ENCODE measurements around the gene PDZD2.
"Not testable (repeated sequence)": the region's sequence is repeated elsewhere in the genome, so short reads cannot be mapped to it uniquely, and the experiment has no call there.

Gene PDZD2

DNA sequence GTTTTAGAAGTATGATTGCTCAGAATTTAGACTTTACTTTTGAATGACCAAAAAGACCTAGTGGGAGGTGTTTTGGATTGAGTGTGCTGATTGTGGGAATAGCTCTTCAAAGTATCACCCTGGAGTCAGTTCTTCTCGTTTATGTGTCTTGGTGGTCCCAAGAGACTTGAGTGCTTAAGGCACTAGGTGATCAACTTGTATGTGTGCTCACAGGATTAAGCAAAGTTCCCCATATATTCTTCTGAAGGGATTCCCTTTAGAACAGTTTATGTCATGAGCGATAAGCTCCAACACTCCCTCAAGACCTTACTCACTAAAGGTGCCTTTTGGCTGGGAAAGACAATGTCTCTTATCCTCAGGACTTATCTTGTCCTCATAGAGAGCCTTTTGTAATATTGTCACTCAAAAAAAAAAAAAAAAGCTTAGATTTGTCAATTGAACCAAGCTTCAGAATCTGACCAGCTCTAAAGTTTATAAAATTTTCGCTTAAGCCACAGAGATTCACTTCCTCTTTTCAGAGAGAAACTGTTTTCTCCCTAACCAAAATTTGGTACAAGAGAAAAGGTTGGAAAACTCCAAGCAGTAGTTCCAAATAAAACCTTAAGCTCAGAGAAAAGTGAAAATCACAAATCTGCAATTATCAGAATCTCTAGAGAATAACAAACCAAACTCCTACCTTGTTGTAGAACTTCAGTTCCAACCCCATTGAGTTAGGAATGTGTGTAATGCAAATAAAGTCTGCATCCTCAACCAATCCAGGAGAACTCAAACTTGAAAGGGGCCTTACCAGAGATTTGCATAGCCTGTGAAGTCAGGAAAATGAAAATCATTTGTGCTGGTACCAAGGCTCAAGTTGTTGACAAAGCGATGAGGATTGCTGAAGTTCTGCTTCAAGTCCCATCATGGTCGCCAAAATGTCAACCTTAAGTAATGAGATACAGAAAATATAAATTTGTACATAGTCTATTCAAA lies 40.0 kb upstream of the PDZD2 start:
- no peaks in the 10 kb centered on the region for H3K4me1 ChIP-seq (ENCODE audit: low read length)
- no peaks in the 10 kb centered on the region for H3K9me3 ChIP-seq (replicated peaks; ENCODE audit: insufficient read depth, low read length)
- H3K79me2 ChIP-seq (ENCODE audit: low read length) = no peaks in the 10 kb centered on the region
- TF ChIP-seq, protein P1, sequence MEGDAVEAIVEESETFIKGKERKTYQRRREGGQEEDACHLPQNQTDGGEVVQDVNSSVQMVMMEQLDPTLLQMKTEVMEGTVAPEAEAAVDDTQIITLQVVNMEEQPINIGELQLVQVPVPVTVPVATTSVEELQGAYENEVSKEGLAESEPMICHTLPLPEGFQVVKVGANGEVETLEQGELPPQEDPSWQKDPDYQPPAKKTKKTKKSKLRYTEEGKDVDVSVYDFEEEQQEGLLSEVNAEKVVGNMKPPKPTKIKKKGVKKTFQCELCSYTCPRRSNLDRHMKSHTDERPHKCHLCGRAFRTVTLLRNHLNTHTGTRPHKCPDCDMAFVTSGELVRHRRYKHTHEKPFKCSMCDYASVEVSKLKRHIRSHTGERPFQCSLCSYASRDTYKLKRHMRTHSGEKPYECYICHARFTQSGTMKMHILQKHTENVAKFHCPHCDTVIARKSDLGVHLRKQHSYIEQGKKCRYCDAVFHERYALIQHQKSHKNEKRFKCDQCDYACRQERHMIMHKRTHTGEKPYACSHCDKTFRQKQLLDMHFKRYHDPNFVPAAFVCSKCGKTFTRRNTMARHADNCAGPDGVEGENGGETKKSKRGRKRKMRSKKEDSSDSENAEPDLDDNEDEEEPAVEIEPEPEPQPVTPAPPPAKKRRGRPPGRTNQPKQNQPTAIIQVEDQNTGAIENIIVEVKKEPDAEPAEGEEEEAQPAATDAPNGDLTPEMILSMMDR (IDR thresholded peaks at IDR 0.05; ENCODE audit: low read length) = no peak
- TF ChIP-seq EZH2 (optimal IDR thresholded peaks at IDR 0.05; ENCODE audit: low read depth, low read length) = no peak
- no peak for TF ChIP-seq EZH2phosphoT487 (IDR thresholded peaks at IDR 0.05; ENCODE audit: low read length)
- H4K20me1 ChIP-seq (ENCODE audit: insufficient read depth, low read length) = no peaks in the 10 kb centered on the region
- H3K27me3 ChIP-seq (replicated peaks; ENCODE audit: insufficient read depth, low read length) = no peaks in the 10 kb centered on the region
- H3F3A ChIP-seq (ENCODE audit: insufficient read depth, low read length) = no peaks in the 10 kb centered on the region
- no peaks in the 10 kb centered on the region for H3K36me3 ChIP-seq (replicated peaks; ENCODE audit: insufficient read depth, low read length)
- no peak overlapping the region for H3K27ac ChIP-seq (ENCODE audit: low read length)
- H3K9ac ChIP-seq (ENCODE audit: low read length) = no peak overlapping the region
- DNase-seq = no peak
- no peak overlapping the region for H3K4me2 ChIP-seq (ENCODE audit: low read depth, low read length)
- H3K4me3 ChIP-seq (ENCODE audit: low read length) = no peak overlapping the region
- no peak overlapping the region for H2AFZ ChIP-seq (ENCODE audit: low read length)
- no peaks in the 10 kb centered on the region for H3K9me2 ChIP-seq (replicated peaks; ENCODE audit: insufficient read depth, low read length)

DNA sequence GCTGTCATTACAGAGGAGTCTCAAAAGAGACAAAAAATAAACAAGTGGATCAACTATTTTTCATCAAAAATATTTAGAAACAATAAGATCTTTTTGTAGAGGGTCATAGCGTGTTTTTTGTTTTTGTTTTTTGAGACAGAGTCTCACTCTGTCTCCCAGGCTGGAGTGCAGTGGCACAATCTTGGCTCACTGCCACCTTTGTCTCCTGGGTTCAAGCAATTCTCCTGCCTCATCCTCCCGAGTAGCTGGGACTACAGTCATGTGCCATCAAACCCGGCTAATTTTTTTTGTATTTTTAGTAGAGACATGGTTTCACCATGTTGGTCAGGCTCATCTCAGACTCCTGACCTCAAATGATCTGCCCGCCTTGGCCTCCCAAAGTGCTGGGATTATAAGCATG lies 36.6 kb upstream of the PDZD2 start:
- not testable (repeated sequence) for H3K27ac ChIP-seq (ENCODE audit: low read length); H3K4me2 ChIP-seq (ENCODE audit: low read depth, low read length); H4K20me1 ChIP-seq (ENCODE audit: insufficient read depth, low read length); H3K9me2 ChIP-seq (replicated peaks; ENCODE audit: insufficient read depth, low read length); H3K4me3 ChIP-seq (ENCODE audit: low read length); H3K9me3 ChIP-seq (replicated peaks; ENCODE audit: insufficient read depth, low read length); H3K27me3 ChIP-seq (replicated peaks; ENCODE audit: insufficient read depth, low read length); H3K9ac ChIP-seq (ENCODE audit: low read length); DNase-seq; H2AFZ ChIP-seq (ENCODE audit: low read length); H3K79me2 ChIP-seq (ENCODE audit: low read length); H3K36me3 ChIP-seq (replicated peaks; ENCODE audit: insufficient read depth, low read length); H3F3A ChIP-seq (ENCODE audit: insufficient read depth, low read length); H3K4me1 ChIP-seq (ENCODE audit: low read length)

DNA sequence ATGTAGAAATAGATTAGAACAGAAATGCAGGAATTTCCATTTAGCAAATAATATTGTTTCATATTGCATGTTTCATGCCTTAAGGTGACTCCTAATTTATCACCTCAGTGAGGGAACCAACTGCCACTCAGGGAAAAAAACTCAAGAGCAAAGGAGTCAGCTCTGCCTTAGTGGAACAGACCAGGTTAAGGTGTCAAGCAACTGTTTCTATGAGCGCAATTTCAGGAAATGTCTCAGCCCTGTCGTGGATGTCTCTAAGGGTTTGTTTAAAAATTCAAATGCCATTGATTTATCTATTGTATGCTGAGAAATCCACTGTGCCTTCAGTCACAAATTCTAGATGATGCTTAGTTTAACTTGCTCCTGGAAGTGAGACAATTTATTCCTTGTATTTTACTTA lies 34.7 kb upstream of the PDZD2 start:
- Histone ChIP-seq H3K9me3 (replicated peaks; ENCODE audit: insufficient read depth, low read length) (no peaks in the 10 kb centered on the region), H3K9me2 (replicated peaks; ENCODE audit: insufficient read depth, low read length) (no peaks in the 10 kb centered on the region), H3K36me3 (replicated peaks; ENCODE audit: insufficient read depth, low read length) (no peaks in the 10 kb centered on the region), H2AFZ (ENCODE audit: low read length) (no peak overlapping the region), H3K79me2 (ENCODE audit: low read length) (no peaks in the 10 kb centered on the region), H3F3A (ENCODE audit: insufficient read depth, low read length) (no peaks in the 10 kb centered on the region), H3K4me1 (ENCODE audit: low read length) (no peaks in the 10 kb centered on the region), H3K27me3 (replicated peaks; ENCODE audit: insufficient read depth, low read length) (no peaks in the 10 kb centered on the region), H4K20me1 (ENCODE audit: insufficient read depth, low read length) (no peaks in the 10 kb centered on the region), H3K4me2 (ENCODE audit: low read depth, low read length) (no peak overlapping the region), H3K4me3 (ENCODE audit: low read length) (no peak overlapping the region), H3K9ac (ENCODE audit: low read length) (no peak overlapping the region), H3K27ac (ENCODE audit: low read length) (no peak overlapping the region)
- TF ChIP-seq, protein P1 (IDR thresholded peaks at IDR 0.05; ENCODE audit: low read length) = no peak
- TF ChIP-seq EZH2phosphoT487 (IDR thresholded peaks at IDR 0.05; ENCODE audit: low read length) (no peak), EZH2 (optimal IDR thresholded peaks at IDR 0.05; ENCODE audit: low read depth, low read length) (no peak)
- no peak for DNase-seq

DNA sequence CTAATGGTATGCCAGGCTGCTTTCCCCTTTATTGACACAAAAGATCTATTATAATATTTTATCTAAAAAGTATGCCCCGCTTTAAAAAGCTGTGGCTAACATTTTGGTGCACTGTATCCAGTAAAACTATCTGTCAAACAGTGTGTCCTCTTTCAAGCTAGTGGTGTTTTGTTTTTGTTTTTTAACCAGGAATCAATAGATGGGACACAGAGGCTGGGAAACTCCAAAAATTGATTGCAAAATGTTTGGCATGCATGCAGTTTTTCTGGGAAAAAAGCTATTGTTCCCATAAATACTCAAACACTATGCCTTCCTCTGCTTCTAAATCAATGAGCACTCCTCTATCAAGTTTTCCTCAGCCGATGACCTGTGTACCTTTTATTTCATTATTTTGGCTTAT lies 34.3 kb upstream of the PDZD2 start:
- Histone ChIP-seq H3F3A (ENCODE audit: insufficient read depth, low read length) (no peaks in the 10 kb centered on the region), H3K4me3 (ENCODE audit: low read length) (no peak overlapping the region), H3K36me3 (replicated peaks; ENCODE audit: insufficient read depth, low read length) (no peaks in the 10 kb centered on the region), H3K9ac (ENCODE audit: low read length) (no peak overlapping the region), H3K9me3 (replicated peaks; ENCODE audit: insufficient read depth, low read length) (no peaks in the 10 kb centered on the region), H3K79me2 (ENCODE audit: low read length) (no peaks in the 10 kb centered on the region), H3K4me1 (ENCODE audit: low read length) (no peaks in the 10 kb centered on the region), H2AFZ (ENCODE audit: low read length) (no peak overlapping the region), H3K9me2 (replicated peaks; ENCODE audit: insufficient read depth, low read length) (no peaks in the 10 kb centered on the region), H3K4me2 (ENCODE audit: low read depth, low read length) (no peak overlapping the region), H4K20me1 (ENCODE audit: insufficient read depth, low read length) (no peaks in the 10 kb centered on the region), H3K27ac (ENCODE audit: low read length) (no peak overlapping the region), H3K27me3 (replicated peaks; ENCODE audit: insufficient read depth, low read length) (no peaks in the 10 kb centered on the region)
- no peak for TF ChIP-seq EZH2phosphoT487 (IDR thresholded peaks at IDR 0.05; ENCODE audit: low read length)
- TF ChIP-seq, protein P1 (IDR thresholded peaks at IDR 0.05; ENCODE audit: low read length) = no peak
- TF ChIP-seq EZH2 (optimal IDR thresholded peaks at IDR 0.05; ENCODE audit: low read depth, low read length) = no peak
- DNase-seq = no peak

Measured in MM.1S (cell line).